ENCODE results near the gene GSG1L.

GRCh38 chr16:28090646-28091377, 27.3 kb upstream of the GSG1L start:
- TF ChIP-seq CTCF (IDR thresholded peaks at IDR 0.05) (no peak), POLR2A (IDR thresholded peaks at IDR 0.05) (no peak)

All from adrenal gland (tissue), 5 donors.